Inferior parietal cortex (tissue), 1 donor: Measurements from ENCODE around the gene TRAK1.
A peak's percentile ranks its signal among the peaks of the same experiment; 100 is the strongest.

Experiments used
- DNase-seq: peaks from one replicate; pipeline ENCODE4 v3.0.0-alpha.2; 2016; ENCODE audit errors: extremely low spot score

The TRAK1 gene

DNA sequence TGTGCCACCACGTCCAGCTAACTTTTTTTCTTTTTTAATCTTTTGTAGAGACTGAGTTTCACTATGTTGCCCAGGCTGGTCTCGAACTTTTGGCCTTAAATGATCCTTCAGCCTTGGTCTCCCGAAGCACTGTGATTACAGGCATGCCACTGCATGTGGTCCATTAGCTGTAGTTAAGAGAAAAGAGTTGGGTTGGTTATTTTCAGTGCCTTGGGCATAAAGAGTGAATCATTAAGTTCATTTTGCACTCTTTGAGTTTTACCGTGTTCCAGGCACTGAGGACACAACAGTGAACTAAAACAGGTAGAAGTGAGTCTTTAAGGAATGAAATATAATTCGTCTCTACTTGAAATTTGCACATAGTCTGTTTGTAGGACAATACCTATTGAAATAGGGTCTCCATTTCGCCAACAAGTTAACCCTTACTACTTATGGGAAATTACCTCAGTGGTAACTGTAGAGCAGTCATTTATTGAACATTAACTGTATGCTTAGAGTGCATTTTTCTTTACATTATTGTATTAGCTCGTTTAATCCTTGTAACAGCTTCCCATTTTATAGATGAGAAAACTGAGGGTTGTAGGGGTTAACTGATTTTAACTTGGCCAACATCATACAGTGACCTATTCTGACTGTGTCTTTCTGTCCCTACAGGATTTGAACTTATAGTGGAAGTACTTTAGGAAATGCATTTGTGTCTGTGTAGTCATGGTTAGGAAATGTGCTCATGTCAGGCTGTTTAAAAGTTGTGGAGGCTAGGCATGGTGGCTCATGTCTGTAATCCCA is 22.7 kb upstream of the TRAK1 start:
- DNase-seq: no peak

GRCh38 chr3:42070089-42070488 is 21.1 kb upstream of the TRAK1 start:
- DNase-seq: no peak

GRCh38 chr3:42070524-42070923 is 20.6 kb upstream of the TRAK1 start:
- DNase-seq: no peak

GRCh38 chr3:42071904-42072812 is 19.0 kb upstream of the TRAK1 start:
- peak; percentile 78 for DNase-seq

GRCh38 chr3:42072831-42073301 is 18.3 kb upstream of the TRAK1 start:
- no peak for DNase-seq

GRCh38 chr3:42077785-42078184 is 13.4 kb upstream of the TRAK1 start:
- no peak for DNase-seq

DNA sequence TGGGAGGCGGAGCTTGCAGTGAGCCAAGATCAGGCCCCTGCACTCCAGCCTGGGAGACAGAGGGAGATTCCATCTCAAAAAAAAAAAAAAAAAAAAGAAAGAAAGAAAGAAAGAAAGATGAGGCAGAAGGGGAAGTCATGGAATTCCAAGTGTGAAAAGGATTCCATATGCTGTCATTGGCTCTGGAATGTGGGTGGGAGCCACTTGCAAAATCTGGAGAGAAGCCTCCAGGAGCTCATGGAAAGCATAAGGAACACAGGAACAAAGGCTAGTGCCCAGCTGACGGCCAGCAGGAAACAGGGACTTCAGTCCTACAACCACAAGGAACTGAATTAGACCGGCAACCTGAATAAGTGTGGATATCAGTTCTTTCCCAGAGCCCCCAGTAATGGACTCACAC is 12.5 kb upstream of the TRAK1 start:
- no peak for DNase-seq

DNA sequence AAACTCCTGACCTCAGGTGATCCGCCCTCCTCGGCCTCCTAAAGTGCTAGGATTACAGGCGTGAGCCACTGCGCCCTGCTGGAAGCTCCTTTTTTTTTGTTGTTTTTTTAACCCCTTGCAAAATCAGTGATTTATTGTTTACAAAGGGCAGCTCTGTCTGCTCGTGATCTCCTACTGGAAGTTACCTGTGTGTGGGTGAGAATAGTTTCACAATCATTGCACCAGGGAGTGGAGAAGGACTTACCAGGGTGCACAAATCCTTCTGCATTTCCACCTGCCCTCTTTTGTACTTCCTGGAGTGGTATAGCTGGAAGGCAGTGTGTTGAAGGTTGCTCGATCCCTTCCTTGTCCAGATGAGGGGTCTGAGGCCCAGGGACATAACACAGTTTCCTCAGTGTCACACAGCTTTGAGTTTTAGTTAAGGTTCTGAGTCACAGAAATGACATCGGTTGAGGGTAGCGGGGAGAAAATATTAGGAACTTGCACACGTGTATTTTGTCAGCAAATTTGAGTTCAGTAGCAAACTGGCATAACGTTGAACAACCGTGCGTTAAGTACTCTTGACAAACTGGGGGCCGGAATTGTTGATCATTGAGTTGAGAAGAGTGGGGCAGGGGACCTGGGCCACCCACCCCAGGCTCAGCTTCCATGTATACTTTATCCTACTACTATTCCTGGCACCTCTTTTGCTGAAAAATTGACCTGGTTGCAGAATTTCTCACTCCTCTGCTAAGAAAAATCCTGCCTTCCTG is 11.3 kb upstream of the TRAK1 start:
- DNase-seq: no peak

GRCh38 chr3:42080453-42080872 is 10.7 kb upstream of the TRAK1 start:
- DNase-seq: peak; percentile 40

DNA sequence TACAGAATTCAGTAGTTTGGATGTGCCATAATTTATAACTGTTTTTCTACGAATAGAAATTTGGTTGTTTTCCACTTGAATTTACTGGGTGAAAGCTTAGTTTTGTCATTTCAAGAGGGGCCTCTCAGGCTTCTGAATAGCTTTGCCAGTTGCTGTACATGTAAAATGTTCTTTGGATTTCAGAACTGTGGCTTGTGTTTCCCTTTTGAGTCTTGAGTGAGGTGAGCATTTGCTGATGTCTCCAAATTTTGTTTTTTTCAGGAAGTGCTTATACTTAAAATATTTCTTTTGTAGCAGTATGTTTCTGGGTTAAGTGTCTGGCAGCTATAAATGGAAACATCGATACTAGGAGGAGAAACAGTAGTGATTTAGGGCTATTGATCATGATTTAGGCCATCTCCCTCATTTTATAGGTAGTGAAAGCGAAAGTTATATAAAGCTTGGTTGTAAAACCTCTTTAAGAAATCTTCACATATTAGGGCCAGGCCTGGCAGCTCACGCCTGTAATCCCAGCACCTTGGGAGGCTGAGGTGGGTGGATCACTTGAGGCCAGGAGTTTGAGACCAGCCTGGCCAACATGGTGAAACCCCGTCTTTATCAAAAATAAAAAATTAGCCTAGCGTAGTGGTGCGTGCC is 9.2 kb upstream of the TRAK1 start:
- no peak for DNase-seq

DNA sequence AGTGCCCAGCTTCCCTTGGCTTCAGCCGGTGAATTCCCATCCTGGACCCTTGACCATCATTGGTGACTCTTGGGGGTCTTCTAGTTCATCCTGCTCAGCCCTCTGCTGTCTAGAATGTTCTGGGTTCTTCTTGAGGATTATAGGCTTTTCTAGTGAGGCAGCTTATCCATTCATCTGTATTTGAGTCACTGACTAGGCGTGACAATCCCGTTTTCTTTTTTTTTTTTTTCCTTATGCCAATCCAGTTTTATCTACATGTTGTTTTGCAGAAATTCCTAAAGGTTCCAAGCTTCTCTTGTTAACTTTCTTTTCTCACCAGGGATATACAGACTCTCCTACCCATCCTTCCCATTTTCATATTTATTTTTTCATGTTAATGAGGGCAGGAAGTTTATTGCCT is 6.6 kb upstream of the TRAK1 start:
- no peak for DNase-seq

DNA sequence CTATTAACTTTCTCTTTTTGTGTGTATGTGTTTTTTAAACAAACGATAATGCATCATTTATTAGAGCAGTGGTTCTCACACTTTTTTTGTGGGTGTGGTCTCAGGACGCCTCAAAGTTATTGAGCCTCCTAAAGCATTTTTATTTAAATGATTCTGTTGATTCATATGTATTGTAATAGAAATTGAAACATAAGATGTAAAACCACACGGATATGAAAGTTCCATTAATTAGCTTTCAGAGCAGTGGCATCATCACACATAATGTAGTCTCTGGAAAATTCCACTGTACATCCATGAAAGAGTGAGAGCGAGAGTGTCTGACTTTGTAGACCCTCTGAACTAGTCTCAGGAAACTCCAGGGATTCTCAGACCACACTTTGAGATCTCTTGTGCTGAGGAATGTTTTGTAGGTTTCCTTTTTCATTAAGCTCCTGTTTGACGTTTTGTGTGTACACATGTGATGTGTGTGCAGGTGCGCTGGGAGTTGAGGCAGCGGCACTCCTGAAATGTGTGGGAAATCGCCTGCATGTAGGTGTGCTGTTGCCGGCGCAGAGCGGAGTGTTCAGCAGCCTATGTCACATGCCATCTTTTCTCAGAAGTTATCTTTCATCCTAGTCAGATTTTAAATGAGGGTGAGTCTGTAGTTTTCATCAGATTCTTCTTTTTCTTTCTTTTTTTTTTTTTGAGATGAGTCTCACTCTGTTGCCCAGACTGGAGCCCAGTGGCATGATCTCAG is 5.3 kb upstream of the TRAK1 start:
- DNase-seq: no peak

- DNase-seq: no peak
These were observed 2.2 kb upstream of the TRAK1 start for GRCh38 chr3:42088803-42089530.

GRCh38 chr3:42092006-42092405 is 849 bp downstream of the TRAK1 start:
- no peak for DNase-seq

DNA sequence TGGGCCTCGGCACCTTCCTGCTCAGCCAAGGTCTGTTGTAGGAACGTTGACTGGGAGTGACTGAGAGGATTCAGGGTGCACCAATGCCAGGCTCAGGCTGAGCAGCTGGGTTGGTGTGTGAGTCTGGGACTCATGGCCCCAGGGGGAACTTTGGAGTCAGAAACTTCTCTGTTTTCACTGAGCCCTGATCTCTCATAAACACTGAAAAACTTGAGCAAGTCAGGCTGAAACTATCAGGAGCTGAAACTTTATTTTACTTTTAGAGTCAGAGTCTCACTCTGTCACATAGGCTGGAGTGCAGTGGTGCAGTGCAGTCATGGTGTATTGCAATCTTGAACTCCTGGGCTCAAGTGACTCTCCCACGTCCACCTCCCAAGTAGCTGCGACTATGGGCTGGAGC is 3.0 kb downstream of the TRAK1 start:
- DNase-seq: no peak

- no peak for DNase-seq
These were observed 3.7 kb downstream of the TRAK1 start for GRCh38 chr3:42094691-42095391.

DNA sequence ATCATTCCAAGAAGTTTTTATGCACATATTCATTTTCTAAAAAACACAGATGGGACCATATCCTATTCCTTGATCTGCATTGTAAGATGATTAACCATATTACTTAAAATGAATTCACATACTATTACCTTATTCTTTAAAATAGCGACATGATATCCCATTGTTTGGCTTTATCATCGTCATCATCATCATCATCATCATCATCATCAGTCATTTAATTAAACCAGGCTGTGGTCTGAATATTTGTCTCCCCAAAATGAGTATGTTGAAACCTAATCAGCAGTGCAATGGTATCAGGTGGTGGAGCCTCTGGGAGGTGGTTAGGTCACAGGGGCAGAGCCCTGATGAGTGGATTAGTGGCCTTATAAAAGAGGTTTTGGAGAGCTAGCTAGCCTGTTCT is 4.4 kb downstream of the TRAK1 start:
- DNase-seq: no peak

DNA sequence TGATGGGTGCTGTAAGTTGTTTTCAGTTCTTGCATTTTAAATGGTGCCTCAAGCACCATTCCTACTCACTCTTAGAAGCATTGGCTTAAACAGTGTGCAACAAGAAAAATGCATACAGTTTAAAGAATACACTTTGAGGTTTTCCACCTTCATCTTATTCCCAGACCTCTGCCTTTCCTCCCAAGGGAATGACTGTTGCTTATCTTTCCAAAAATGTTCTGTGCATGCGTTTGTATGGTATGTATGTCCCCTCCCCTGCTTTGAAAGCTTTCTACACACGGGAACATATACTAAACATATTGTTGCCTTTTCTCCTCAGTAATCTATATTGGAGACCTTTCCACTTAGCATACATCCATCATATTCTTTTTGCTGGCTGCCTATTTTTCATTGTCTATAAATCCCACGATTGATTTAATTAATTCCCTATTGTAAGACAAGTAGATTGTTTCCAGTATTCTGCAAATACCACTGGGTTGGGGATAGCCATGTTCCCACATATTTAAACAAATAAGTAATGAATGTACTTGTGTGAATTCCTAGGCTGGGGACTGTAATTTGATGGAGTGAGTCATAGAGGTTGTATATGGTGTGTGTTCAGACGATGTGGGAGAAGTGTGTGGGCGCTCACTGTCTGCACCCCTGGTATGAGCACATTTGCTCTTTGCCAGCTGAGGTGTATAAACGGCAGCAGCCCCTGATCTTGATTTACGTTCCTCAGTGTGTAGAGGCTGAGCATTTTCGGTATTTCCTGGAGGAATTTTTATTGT is 5.8 kb downstream of the TRAK1 start:
- no peak for DNase-seq

DNA sequence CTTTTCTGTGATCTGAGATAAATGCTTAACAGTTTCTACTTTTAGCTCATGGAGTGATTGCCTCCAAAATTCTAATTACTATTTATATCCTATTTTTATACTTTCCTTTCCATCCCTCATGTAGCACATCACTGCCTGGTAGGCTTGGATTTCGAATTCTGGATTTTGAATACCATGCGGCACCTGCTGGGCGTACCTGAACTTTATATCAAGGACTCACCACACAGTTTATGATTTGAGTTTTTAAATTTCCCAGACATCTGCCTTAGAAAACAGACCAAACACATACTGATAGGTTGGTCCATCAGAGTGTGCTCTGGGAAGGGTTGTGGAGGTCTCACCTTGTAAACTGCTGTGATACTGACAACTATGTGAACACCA is 6.4 kb downstream of the TRAK1 start:
- DNase-seq: no peak
